Activated CD8-positive, alpha-beta memory T cell treated with anti-CD3 and anti-CD28 coated beads, Interleukin-2, amount 10 ng/mL, durations not matched to agents 7 days and 5 days (primary cell): ENCODE measurements around the gene LRRC7. TPM values are rescaled to one million over a fixed set of nuclear protein-coding genes. Genes with fewer than 3 reads are reported as not detected.
"Not testable (repeated sequence)": the region's sequence is repeated elsewhere in the genome, so short reads cannot be mapped to it uniquely, and the experiment has no call there.

Source experiments
- ATAC-seq: fragments of 150-1000 bp; cut with Tn5 transposase; one replicate; pipeline ENCODE4 v1.10.0; 2021; ENCODE audit warnings: moderate library complexity
- CTCF ChIA-PET: fragments of 350-600 bp; sonication (Branson Sonifier 250); formaldehyde crosslinking; loops from one replicate; lab custom pipeline; 2021; ENCODE audit warnings: antibody characterized with exemption; lab: Charles Lee
- DNase-seq: peaks from one replicate; pipeline ENCODE4 v3.0.0-alpha.2; 2020
- H3K27ac Mint-ChIP-seq: one replicate; pipeline ENCODE4 v1.8.0; 2021; ENCODE audit warnings: mild to moderate bottlenecking, mixed read lengths
- H3K27me3 Mint-ChIP-seq: one replicate; pipeline ENCODE4 v1.8.0; 2021; ENCODE audit warnings: mixed read lengths
- H3K36me3 Mint-ChIP-seq: one replicate; pipeline ENCODE4 v1.8.0; 2021; ENCODE audit warnings: mild to moderate bottlenecking, mixed read lengths
- H3K4me1 Mint-ChIP-seq: one replicate; pipeline ENCODE4 v1.8.0; 2021; ENCODE audit warnings: mixed read lengths
- H3K4me3 Mint-ChIP-seq: one replicate; pipeline ENCODE4 v1.8.0; 2021; ENCODE audit warnings: mild to moderate bottlenecking, moderate library complexity, mixed read lengths
- H3K9me3 Mint-ChIP-seq: one replicate; pipeline ENCODE4 v1.8.0; 2022; ENCODE audit warnings: low read depth, mixed read lengths
- total RNA-seq, 2 experiments: library from RNA; stranded (reverse); gene quantifications; one replicate each; pipeline ENCODE4 v1.2.3, GENCODE V29; 2021

Gene LRRC7
- total RNA-seq, 2 experiments from 2014 or later = not detected

DNA sequence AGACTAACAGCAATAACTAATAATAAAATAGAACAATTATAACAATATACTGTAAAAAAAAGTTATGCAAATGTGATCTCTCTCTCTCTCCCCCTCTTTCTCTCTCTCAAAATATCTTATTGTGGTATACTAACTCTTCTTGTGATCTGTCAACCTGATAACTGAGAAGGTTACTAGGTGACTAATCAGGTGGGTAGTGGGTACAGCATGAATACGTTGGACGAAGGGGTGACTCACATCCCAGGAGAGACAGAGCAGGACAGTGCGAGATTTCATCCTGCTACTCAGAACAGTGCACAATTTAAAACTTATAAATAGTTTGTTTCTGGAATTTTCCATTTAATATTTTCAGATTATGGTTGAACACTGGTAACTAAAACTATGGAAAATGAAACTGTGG is 380.1 kb downstream of the LRRC7 start:
- Mint-ChIP-seq H3K36me3 (no peaks in the 10 kb centered on the region), H3K4me3 (no peak overlapping the region), H3K27me3 (no peaks in the 10 kb centered on the region), H3K4me1 (no peaks in the 10 kb centered on the region), H3K27ac (no peak overlapping the region), H3K9me3 (no peaks in the 10 kb centered on the region)
- CTCF ChIA-PET = no interaction called here
- no peak for DNase-seq
- no peak for ATAC-seq

GRCh38 chr1:69952676-69953075 is 385.0 kb downstream of the LRRC7 start:
- no peak overlapping the region for H3K27ac Mint-ChIP-seq
- no peaks in the 10 kb centered on the region for H3K9me3 Mint-ChIP-seq
- no peaks in the 10 kb centered on the region for H3K4me1 Mint-ChIP-seq
- CTCF ChIA-PET = no interaction called here
- no peak overlapping the region for H3K4me3 Mint-ChIP-seq
- H3K36me3 Mint-ChIP-seq = no peaks in the 10 kb centered on the region
- DNase-seq = no peak
- H3K27me3 Mint-ChIP-seq = no peaks in the 10 kb centered on the region
- ATAC-seq = no peak

GRCh38 chr1:69962452-69962851 is 394.7 kb downstream of the LRRC7 start:
- H3K27ac Mint-ChIP-seq, ATAC-seq, CTCF ChIA-PET, H3K4me3 Mint-ChIP-seq, H3K4me1 Mint-ChIP-seq, H3K9me3 Mint-ChIP-seq, DNase-seq, H3K27me3 Mint-ChIP-seq, H3K36me3 Mint-ChIP-seq: not testable (repeated sequence)

- Mint-ChIP-seq H3K36me3 (no peaks in the 10 kb centered on the region), H3K27me3 (no peaks in the 10 kb centered on the region), H3K27ac (no peak overlapping the region), H3K4me3 (no peak overlapping the region), H3K4me1 (no peaks in the 10 kb centered on the region), H3K9me3 (peaks cover 9% of the 10 kb centered on the region)
- ATAC-seq (no peak), DNase-seq (no peak)
- CTCF ChIA-PET = no interaction called here
Measured at GRCh38 chr1:69967245-69967766, 399.6 kb downstream of the LRRC7 start.

- H3K4me1 Mint-ChIP-seq = no peaks in the 10 kb centered on the region
- no peak overlapping the region for H3K4me3 Mint-ChIP-seq
- no peak for ATAC-seq
- H3K27me3 Mint-ChIP-seq = no peaks in the 10 kb centered on the region
- CTCF ChIA-PET = no interaction called here
- H3K9me3 Mint-ChIP-seq = peaks cover 2% of the 10 kb centered on the region
- no peaks in the 10 kb centered on the region for H3K36me3 Mint-ChIP-seq
- no peak for DNase-seq
- H3K27ac Mint-ChIP-seq = no peak overlapping the region
Measured at GRCh38 chr1:69976896-69977295, 409.2 kb downstream of the LRRC7 start.

DNA sequence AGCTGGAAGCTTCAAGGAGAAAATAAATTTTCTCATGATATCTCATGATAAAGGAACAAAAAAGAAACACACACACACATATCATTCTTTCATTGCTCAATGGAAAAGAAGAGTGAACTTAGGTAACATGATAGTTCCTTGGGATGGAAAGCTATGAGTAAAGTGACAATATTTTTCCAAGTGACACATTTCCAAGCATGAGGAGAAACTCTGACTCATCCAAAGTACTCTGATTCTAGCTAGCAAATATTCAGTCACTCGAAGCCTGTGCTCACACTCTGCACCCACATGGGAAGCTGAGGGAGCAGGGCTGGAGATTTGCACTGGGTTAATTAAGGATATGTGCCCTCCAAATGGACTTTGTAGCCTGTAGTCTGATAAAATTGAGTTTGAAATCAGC is 415.3 kb downstream of the LRRC7 start:
- CTCF ChIA-PET = no interaction called here
- no peak overlapping the region for H3K27ac Mint-ChIP-seq
- H3K36me3 Mint-ChIP-seq = no peaks in the 10 kb centered on the region
- ATAC-seq (no peak), DNase-seq (no peak)
- H3K4me1 Mint-ChIP-seq = no peaks in the 10 kb centered on the region
- H3K4me3 Mint-ChIP-seq = no peak overlapping the region
- no peaks in the 10 kb centered on the region for H3K9me3 Mint-ChIP-seq
- H3K27me3 Mint-ChIP-seq = no peaks in the 10 kb centered on the region

DNA sequence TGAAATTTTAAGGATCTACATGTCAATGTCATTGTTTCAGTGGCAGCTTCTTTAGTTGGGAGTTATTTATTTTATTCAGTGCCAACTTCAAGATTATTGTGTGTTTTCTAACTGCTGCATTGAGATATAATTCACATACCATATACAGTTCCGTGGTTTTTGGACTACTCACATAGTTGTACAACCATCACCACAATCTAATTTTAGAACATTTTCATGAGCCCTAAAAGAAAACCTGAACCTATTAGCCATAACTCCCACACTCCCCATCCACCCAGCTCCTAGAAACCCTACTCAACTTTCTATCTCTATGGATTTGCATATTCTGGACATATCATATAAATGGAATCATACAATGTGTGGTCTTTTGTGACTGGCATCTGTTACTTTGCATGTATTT is 417.7 kb downstream of the LRRC7 start:
- no peak for ATAC-seq

DNA sequence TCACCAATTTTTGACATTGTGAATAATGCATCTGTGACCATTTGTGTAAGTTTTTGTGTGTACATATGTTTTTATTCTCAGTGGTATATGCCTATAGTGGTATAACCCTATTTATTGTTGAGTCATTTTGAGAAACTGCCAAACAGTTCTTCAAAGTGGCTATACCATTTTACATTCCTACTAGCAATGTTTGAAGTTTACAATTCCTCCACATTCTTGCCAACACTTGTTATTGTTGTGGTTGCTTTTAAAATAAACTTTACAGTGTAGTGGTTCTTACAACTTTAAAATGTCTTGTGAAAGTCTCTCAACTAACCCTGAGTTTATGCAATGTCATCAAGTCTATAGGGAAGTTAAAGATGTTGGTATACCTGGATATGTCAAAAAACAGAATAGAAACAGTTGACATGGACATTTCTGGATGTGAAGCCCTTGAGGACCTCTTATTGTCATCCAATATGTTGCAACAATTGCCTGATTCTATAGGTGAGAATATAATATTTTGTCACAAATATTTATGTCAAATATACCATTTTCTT is 418.2 kb downstream of the LRRC7 start:
- Mint-ChIP-seq H3K4me1 (no peaks in the 10 kb centered on the region), H3K36me3 (no peaks in the 10 kb centered on the region), H3K9me3 (no peaks in the 10 kb centered on the region), H3K27ac (no peak overlapping the region), H3K27me3 (no peaks in the 10 kb centered on the region), H3K4me3 (no peak overlapping the region)
- no peak for ATAC-seq
- DNase-seq = no peak
- CTCF ChIA-PET = no interaction called here

More for the DNA sequence above, 417.7 kb downstream of the LRRC7 start:
- Mint-ChIP-seq H3K4me1 (no peaks in the 10 kb centered on the region), H3K9me3 (no peaks in the 10 kb centered on the region), H3K36me3 (no peaks in the 10 kb centered on the region), H3K27ac (no peak overlapping the region), H3K4me3 (no peak overlapping the region), H3K27me3 (no peaks in the 10 kb centered on the region)
- CTCF ChIA-PET = no interaction called here
- DNase-seq = no peak

DNA sequence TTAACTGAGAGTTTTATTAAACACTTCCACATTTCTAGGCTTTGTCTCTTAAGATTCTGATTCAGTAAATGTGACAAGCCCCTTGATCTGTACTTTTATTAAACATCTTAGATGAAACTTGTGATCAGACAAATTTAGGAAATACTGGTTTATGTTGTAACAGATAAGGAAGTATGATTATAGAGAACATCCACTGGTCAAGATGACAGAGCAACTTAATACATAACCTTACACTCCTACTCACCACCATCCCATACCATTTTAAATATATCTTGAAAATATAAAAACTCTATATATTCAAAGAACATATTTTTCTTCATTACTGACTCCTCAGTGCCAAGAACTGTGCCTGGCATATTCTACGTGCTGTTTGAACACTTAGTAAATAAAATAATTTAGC is 420.2 kb downstream of the LRRC7 start:
- Mint-ChIP-seq H3K4me1 (no peaks in the 10 kb centered on the region), H3K4me3 (no peak overlapping the region), H3K9me3 (no peaks in the 10 kb centered on the region), H3K27ac (no peak overlapping the region), H3K36me3 (no peaks in the 10 kb centered on the region), H3K27me3 (no peaks in the 10 kb centered on the region)
- DNase-seq (no peak), ATAC-seq (no peak)
- CTCF ChIA-PET = no interaction called here

DNA sequence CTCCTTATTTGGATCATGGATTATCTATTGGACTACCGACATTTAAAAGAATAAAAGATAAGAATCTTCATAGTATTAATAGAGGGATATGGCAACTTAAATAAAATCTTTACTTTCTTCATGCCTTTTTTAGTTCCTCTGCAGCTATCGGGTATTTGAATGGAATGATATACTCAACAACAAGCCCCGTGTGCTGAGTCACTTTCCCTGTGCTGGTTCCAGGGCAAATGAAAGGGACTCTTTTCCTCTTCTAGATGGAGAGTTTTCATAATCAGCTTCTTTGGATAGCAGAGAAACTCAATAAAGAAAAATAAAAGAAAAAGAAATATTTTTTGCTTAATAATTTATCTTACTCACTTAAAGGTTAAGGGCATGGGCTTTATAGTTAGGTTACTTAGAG is 423.9 kb downstream of the LRRC7 start:
- no peak for DNase-seq
- no peaks in the 10 kb centered on the region for H3K27me3 Mint-ChIP-seq
- no peak overlapping the region for H3K27ac Mint-ChIP-seq
- H3K36me3 Mint-ChIP-seq = no peaks in the 10 kb centered on the region
- no peak for ATAC-seq
- no peak overlapping the region for H3K4me3 Mint-ChIP-seq
- CTCF ChIA-PET = no interaction called here
- no peaks in the 10 kb centered on the region for H3K4me1 Mint-ChIP-seq
- no peaks in the 10 kb centered on the region for H3K9me3 Mint-ChIP-seq

DNA sequence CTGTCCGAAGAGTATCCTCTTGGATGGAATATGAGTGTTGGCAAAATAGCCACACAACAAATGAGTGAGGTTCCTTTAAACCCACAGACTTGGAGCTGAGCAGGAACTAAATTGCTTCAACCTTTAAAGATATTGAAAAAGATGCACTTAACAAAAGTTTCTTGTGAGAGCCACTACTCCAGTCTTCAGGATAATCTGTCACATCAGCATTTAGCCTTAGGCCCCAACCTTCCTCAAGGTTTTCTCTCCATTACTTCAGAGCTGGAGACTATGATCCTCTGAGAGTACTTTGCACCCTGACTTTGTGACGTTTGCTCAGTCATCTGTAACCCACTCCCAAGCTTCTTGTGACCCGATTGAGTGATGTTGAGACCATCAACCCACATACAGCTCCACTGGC is 424.9 kb downstream of the LRRC7 start:
- H3K9me3 Mint-ChIP-seq = no peaks in the 10 kb centered on the region
- ATAC-seq = no peak
- CTCF ChIA-PET = no interaction called here

DNA sequence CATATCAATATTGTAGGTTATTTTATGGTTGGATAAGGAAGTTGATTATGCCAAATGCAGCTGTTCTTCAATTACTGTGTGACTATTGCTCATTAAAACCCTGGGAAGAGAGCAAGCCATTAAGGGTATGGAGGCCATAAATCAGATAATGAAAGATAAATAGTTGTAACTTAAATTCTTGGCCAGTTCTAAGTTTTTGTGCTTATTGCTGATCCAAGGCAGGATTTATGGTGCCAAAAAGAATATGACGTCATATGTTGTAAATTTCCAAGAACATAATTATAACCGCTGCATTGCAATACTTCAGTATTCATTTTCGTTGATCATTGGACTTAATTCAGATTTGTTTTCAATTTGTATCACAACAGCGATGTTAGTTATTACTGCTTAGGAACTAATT is 426.1 kb downstream of the LRRC7 start:
- CTCF ChIA-PET = no interaction called here
- no peak overlapping the region for H3K4me3 Mint-ChIP-seq
- H3K27ac Mint-ChIP-seq = no peak overlapping the region
- H3K4me1 Mint-ChIP-seq = no peaks in the 10 kb centered on the region
- no peaks in the 10 kb centered on the region for H3K36me3 Mint-ChIP-seq
- ATAC-seq = no peak
- no peaks in the 10 kb centered on the region for H3K9me3 Mint-ChIP-seq
- no peak for DNase-seq
- H3K27me3 Mint-ChIP-seq = no peaks in the 10 kb centered on the region

More for the DNA sequence above, 424.9 kb downstream of the LRRC7 start:
- no peak overlapping the region for H3K4me3 Mint-ChIP-seq
- DNase-seq = no peak
- no peak overlapping the region for H3K27ac Mint-ChIP-seq
- no peaks in the 10 kb centered on the region for H3K36me3 Mint-ChIP-seq
- H3K27me3 Mint-ChIP-seq = no peaks in the 10 kb centered on the region
- H3K4me1 Mint-ChIP-seq = no peaks in the 10 kb centered on the region

DNA sequence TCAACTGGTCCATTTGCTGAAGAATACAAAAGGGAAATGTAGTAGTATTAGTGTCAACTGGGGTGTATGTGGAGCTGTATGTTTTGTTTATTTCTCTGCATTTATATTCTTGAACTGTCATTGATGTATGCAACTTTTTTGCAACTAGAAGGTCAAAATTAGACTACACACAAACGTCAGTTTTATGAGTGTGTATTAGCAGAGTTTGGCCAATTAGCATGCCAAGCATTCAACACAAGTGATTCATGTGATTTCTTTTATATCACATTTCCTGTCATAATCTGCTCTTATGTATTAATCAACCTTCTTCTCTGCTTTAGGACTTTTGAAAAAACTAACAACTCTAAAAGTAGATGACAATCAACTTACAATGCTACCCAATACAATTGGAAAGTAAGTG is 426.5 kb downstream of the LRRC7 start:
- Mint-ChIP-seq H3K4me3 (no peak overlapping the region), H3K27me3 (no peaks in the 10 kb centered on the region), H3K4me1 (no peaks in the 10 kb centered on the region), H3K27ac (no peak overlapping the region), H3K9me3 (no peaks in the 10 kb centered on the region), H3K36me3 (no peaks in the 10 kb centered on the region)
- ATAC-seq = no peak
- CTCF ChIA-PET = no interaction called here
- no peak for DNase-seq

GRCh38 chr1:69998847-69999246 is 431.1 kb downstream of the LRRC7 start:
- Mint-ChIP-seq H3K36me3 (no peaks in the 10 kb centered on the region), H3K27me3 (no peaks in the 10 kb centered on the region), H3K9me3 (no peaks in the 10 kb centered on the region), H3K4me3 (no peak overlapping the region), H3K27ac (no peak overlapping the region), H3K4me1 (no peaks in the 10 kb centered on the region)
- no peak for ATAC-seq
- DNase-seq = no peak
- CTCF ChIA-PET = interaction anchor here (1.2 kb wide), 1 partner anchor 10 kb away, joined by 3 read pairs; no protein-coding TSS in a partner anchor
